WERI-Rb-1 (cell line): Measurements from ENCODE around the gene PMPCB.
"Not testable (repeated sequence)": the region's sequence is repeated elsewhere in the genome, so short reads cannot be mapped to it uniquely, and the experiment has no call there.

Source experiments
- DNase-seq: peaks from one replicate; pipeline ENCODE4 v3.0.0-alpha.2; 2020
- H3K27ac ChIP-seq: fragments of 250-450 bp; sonication (Bioruptor Pico); 2 replicates; pipeline ENCODE4 v1.5.1; 2020; ENCODE audit warnings: mild to moderate bottlenecking, moderate library complexity
- H3K27me3 ChIP-seq: fragments of 250-450 bp; sonication (Bioruptor Pico); 2 replicates; pipeline ENCODE4 v1.5.1; 2021; ENCODE audit warnings: mild to moderate bottlenecking, low read depth, moderate library complexity; ENCODE audit not compliant: insufficient read depth, severe bottlenecking
- H3K36me3 ChIP-seq: fragments of 250-450 bp; sonication (Bioruptor Pico); 2 replicates; pipeline ENCODE4 v1.5.1; 2020; ENCODE audit warnings: mild to moderate bottlenecking, moderate library complexity
- H3K4me3 ChIP-seq: 2 replicates; pipeline ENCODE4 v1.5.1; 2011; ENCODE audit warnings: low read depth, mild to moderate bottlenecking, control low read depth, low read length
- H3K9me3 ChIP-seq: fragments of 250-450 bp; sonication (Bioruptor Pico); 2 replicates; pipeline ENCODE4 v1.5.1; 2021; ENCODE audit warnings: mild to moderate bottlenecking, moderate library complexity; ENCODE audit not compliant: severe bottlenecking
- TF ChIP-seq, protein P1 (sequence below): IDR thresholded peaks from 2 replicates; pipeline ENCODE4 v1.5.1; 2011; ENCODE audit warnings: low read depth, mild to moderate bottlenecking, control low read depth, inconsistent platforms, low read length

The PMPCB gene, protein sequence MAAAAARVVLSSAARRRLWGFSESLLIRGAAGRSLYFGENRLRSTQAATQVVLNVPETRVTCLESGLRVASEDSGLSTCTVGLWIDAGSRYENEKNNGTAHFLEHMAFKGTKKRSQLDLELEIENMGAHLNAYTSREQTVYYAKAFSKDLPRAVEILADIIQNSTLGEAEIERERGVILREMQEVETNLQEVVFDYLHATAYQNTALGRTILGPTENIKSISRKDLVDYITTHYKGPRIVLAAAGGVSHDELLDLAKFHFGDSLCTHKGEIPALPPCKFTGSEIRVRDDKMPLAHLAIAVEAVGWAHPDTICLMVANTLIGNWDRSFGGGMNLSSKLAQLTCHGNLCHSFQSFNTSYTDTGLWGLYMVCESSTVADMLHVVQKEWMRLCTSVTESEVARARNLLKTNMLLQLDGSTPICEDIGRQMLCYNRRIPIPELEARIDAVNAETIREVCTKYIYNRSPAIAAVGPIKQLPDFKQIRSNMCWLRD

DNA sequence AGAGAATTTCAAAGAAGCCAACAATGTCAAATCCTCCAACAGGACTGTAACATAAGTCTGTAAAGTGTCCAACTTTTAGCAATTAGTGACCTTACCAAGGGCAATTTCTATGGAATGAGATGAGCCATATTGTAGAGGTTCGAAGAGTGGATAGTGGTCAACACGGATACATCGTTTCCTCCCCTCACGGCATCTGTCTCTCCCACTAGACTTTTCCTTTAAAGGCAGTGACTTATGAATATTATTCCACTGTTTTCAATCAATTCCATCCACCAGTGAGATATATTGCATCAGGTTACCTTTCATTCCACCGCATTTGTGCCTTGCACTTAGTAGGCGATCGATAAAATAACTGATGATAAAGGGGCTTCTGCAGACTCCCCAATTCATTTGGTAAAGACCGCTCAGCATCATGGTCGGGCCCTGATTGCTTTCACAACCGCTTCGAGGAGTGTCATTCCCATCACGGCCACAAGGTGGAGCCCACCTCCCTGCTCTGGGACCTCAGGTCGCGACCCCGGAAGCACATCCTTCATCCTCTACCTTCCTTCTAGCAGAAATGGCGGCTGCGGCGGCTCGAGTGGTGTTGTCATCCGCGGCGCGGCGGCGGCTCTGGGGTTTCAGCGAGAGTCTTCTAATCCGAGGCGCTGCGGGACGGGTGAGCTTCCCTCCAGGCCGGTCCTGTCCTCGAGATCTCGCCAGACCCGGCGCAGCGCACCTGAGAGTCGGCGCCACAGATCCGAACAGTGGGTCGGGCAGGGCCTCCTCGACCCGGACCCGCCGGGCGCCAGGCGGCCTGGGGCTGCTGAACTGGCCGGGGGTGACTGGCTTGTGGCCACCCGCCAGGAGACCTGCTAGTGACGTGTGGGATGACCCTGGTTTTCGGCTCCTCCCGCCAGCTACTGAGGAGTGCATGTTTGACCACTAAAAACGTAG, at the start of gene PMPCB:
Gene PMPCB, plus strand, starts transcription at position 535 of the 936 bp plus-strand sequence. Its CDS starts 25 bp downstream, at position 560.
- no peaks in the 10 kb centered on the region for H3K9me3 ChIP-seq
- TF ChIP-seq, protein P1, sequence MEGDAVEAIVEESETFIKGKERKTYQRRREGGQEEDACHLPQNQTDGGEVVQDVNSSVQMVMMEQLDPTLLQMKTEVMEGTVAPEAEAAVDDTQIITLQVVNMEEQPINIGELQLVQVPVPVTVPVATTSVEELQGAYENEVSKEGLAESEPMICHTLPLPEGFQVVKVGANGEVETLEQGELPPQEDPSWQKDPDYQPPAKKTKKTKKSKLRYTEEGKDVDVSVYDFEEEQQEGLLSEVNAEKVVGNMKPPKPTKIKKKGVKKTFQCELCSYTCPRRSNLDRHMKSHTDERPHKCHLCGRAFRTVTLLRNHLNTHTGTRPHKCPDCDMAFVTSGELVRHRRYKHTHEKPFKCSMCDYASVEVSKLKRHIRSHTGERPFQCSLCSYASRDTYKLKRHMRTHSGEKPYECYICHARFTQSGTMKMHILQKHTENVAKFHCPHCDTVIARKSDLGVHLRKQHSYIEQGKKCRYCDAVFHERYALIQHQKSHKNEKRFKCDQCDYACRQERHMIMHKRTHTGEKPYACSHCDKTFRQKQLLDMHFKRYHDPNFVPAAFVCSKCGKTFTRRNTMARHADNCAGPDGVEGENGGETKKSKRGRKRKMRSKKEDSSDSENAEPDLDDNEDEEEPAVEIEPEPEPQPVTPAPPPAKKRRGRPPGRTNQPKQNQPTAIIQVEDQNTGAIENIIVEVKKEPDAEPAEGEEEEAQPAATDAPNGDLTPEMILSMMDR: peak; percentile 92
- peaks cover 35% of the 10 kb centered on the region for H3K36me3 ChIP-seq
- peak; percentile 95 for DNase-seq
- peak within 1 kb of the TSS; percentile 87 for H3K27ac ChIP-seq
- H3K4me3 ChIP-seq: peak within 1 kb of the TSS; percentile 91
- no peaks in the 10 kb centered on the region for H3K27me3 ChIP-seq

DNA sequence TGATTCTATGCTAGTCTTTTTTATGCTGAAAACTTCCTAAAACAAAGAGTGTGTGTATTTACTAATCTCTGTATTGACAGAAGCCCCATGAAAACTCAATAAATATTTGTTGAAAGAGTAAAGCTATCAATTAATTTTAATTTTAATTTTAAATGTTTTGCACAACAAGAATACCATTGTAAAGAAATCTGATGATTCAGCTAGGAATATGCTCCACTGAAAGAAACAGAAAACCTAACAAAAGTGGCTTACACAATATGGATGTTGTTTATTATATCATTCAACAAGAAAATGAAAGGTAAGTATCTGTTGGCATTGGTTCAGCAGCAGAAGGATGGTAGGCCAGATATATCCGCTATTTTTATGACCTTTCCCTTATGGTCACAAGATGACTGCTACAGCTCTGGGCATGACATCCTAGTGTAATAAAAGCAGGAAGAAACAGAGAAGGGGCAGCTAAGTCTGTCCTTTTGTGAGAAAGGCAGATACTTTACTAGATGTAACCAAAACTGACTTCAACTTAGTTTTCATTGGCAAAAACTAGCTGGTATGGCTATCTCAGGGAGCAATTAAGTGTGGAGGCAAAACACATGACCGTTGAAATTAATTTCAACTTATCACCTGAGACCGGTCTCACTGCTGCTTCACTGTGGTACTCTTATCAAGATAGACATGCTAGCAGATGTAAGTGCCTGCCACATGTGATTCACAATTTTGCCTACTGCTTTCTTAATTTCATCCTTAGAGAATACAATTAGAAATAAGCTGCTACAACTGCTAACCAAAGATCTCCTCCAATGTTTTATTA, 43.3 kb upstream of the PMPCB start:
- not testable (repeated sequence) for H3K9me3 ChIP-seq, H3K27ac ChIP-seq, H3K27me3 ChIP-seq, H3K36me3 ChIP-seq, H3K4me3 ChIP-seq, DNase-seq

DNA sequence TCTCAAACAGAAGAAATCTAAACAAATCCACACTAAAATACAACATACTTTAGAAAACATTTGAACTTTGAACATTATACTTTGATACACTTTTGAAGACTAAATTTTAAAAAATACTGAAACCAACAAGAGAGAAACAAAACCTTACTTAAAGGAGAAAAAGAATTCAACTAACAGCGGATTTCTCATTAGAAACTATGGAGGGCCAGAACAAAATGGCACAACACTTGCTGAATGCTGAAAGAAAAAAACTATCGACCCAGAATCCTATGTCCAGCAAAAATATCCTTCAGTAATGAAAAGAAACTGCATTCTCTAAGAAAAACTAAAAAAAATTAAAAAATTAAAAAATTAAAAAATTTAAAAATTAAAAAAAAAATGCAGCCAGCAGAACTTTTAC, 33.2 kb upstream of the PMPCB start:
- H3K27me3 ChIP-seq, H3K4me3 ChIP-seq, H3K9me3 ChIP-seq, H3K36me3 ChIP-seq, H3K27ac ChIP-seq, DNase-seq: not testable (repeated sequence)

DNA sequence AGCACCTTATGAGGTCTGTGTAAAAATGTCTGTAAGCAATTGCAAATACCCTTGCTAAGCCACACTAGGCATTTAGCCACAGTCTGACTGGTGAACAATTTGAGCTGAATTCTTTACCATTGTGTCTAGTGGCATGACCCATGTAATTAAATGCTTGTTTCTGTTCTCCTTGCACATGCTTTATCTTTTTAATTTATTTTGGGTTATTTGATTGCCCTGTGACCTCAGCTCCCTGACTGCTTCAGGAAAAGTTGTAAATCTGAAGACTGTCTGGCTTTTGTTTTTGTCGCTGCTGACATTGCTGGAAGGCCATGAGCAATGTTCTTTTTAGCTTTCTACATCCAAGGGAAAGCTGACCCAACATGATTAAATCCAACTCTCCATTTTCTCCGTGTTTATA, 31.0 kb upstream of the PMPCB start:
- not testable (repeated sequence) for H3K4me3 ChIP-seq, DNase-seq, H3K27me3 ChIP-seq, H3K36me3 ChIP-seq, H3K9me3 ChIP-seq, H3K27ac ChIP-seq

DNA sequence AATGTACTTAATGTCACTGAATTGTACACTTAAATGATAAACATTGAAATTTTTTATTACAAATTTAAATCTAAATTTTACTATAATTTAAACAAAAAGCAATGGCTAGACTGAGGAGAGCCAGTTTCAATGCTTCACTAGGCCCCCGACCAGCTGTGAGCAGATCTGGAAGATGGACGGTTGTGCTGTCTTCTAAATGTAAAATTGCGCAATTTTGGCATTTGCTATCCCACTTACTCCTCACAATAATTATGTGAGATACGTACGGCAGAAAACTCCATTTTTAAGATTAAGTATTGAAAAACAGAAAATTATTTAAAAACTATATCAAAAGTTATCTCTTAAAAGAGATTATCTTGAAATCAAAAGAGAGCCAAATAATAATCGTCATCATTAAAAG, 23.9 kb upstream of the PMPCB start:
- H3K36me3 ChIP-seq, H3K9me3 ChIP-seq, H3K27ac ChIP-seq, DNase-seq, H3K27me3 ChIP-seq, H3K4me3 ChIP-seq: not testable (repeated sequence)

DNA sequence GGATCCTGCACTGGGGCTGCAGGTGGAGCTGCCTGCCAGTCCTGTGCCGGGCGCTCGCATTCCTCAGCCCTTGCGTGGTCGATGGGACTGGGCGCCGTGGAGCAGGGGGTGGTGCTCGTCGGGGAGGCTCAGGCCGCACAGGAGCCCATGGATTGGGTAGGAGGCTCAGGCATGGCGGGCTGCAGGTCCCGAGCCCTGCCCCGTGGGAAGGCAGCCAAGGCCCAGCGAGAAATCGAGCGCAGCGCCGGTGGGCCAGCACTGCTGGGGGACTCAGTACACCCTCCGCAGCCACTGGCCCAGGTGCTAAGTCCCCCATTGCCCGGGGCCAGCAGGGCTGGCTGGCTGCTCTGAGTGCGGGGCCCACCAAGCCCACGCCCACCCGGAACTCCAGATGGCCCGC, 22.4 kb upstream of the PMPCB start:
- not testable (repeated sequence) for H3K4me3 ChIP-seq, H3K36me3 ChIP-seq, H3K27ac ChIP-seq, DNase-seq, H3K9me3 ChIP-seq, H3K27me3 ChIP-seq

DNA sequence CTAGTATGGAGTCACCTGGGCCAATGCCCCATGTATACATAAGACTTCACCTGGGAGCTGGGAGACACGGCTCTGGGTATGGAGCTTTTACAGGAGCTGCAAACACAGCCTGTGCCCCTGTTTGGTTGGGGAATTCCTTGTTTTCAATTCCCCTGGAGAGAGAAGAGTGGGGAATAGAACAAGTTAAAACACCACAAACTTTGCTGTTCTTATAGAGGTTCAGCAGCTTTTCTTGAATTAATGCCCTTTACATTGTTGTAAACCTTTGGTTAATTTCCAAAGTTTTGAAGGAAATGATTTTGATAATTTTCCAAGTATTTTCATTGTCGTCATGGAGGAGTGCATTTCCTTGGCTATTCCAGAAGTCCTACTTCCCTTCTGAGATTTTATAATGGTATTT, 19.0 kb upstream of the PMPCB start:
- H3K9me3 ChIP-seq, DNase-seq, H3K36me3 ChIP-seq, H3K27ac ChIP-seq, H3K27me3 ChIP-seq, H3K4me3 ChIP-seq: not testable (repeated sequence)

DNA sequence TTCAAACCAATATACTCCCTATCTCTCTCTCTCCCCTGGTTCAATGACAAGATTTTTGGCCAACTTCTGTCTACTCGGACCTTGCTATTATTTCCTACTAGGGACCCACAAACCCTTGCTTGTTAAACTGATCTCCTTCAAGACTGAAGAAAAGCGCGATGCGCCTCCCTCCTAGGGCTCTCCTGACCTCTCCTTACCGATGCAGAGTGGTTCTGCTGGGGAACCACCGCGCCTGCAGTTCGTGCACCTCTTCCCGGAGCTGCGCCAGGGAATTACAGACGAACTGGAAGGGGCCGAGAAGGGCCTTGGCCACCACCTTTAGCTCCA, 17.6 kb upstream of the PMPCB start:
- Histone ChIP-seq H3K27ac (peak overlapping the region; percentile 61), H3K4me3 (peak overlapping the region; percentile 85)
- H3K36me3 ChIP-seq, H3K27me3 ChIP-seq, H3K9me3 ChIP-seq: not testable (repeated sequence)
- DNase-seq: peak; percentile 41

DNA sequence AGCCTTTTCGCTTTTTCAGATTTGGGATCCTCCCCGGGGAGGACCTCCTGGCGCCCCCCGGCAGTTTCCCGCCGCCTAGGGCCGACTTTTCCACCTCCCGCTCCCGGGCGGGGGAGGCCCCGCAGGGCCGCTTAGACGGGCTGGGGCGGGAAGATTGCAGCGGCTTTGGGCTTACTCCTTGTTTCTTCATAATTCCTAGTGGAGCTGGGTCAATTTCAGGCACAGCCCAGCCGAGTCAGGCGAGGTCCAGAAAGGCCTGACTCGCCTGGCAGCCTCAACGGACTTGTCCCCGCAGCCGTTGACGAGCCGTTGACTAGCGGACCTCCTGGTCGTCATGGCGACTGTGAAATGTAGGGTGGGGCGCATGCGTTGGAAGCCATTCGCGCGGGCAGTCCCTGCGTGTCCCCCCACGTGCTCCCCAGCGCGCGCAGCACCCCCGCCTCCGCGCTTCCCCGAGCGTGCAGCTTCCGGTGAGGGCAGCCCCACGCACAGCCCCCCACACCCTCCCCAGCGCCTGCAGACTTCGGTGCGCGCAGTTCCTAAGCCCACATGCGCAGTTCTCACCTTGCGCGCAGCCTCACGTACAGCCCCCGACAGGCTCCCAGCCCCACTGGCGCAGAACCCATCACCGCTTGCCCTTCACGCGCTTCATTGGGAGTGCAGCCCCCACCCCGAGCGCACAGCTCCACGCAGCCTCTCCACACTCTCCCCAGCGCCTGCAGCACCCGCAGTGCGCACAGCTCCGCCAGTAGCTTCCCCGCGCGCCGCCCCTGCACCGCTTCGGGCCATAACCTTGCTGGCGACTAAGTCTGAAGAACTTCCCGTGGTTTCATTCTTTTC, 17.1 kb upstream of the PMPCB start:
- not testable (repeated sequence) for H3K36me3 ChIP-seq, H3K9me3 ChIP-seq, H3K27me3 ChIP-seq
- Histone ChIP-seq H3K4me3 (peak overlapping the region; percentile 85), H3K27ac (peak overlapping the region; percentile 61)
- peak; percentile 90 for DNase-seq

DNA sequence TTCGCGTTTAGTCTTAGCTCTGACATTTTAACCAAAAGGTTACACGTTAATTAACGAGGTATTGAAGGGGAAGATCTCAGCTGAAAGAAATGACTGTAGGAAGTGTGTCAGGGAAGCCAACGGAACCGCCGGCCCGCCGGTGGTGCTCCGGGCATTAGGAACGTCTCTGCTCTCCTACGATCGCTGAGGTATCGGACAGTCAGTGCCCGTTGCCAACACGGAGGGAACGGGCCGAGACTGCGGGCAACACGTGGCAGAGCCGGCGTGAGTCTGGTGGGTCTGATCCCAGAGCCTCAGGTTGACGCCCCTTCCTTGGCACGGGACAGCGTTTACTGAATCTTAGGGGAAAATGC, 16.5 kb upstream of the PMPCB start:
- not testable (repeated sequence) for H3K36me3 ChIP-seq, H3K27ac ChIP-seq, H3K27me3 ChIP-seq, H3K9me3 ChIP-seq
- peak overlapping the region; percentile 85 for H3K4me3 ChIP-seq
- peak; percentile 22 for DNase-seq

DNA sequence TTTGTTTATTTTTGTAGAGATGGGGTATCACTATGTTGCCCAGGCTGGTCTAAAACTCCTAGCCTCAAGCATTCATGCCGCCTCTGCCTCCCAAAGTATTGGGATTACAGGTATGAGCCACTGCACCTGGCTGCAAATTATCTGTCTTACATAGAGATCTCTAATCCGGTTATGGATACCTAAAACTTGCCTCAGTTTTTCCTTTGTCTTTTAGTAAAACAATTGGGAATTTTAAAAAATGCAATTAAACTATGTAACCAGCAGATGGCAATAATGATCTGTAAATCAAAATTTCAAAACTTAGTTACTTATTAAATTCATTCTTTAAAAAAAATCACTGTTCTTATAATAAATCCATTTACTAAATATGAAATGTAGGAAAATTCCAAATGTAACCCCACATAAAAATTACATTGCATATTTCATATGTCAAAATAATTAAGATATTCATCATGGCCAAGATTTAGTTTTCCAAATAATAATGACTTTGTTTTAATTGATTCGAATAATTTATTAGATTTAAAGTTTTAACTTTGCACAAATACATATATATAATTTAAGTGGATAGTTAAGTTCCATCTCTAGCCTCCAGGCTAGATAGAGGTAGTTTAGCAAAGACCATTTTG, 14.3 kb upstream of the PMPCB start:
- DNase-seq, H3K4me3 ChIP-seq, H3K27ac ChIP-seq, H3K36me3 ChIP-seq, H3K27me3 ChIP-seq, H3K9me3 ChIP-seq: not testable (repeated sequence)
